Peyer's patch (tissue), 4 donors: ENCODE measurements around the gene BCL7A.

Experiments
- CTCF ChIP-seq, 6 experiments: fragments of 450-650 bp in 4 of 6; fragments of 200-600 bp in 2 of 6; sonication (generic) in 1 of 6; IDR thresholded peaks; one replicate each; pipeline ENCODE4 v1.5.1; 2017 to 2019; ENCODE audit warnings: antibody characterized with exemption in 6 of 6, mild to moderate bottlenecking in 3 of 6, moderate library complexity in 1 of 6
- POLR2A ChIP-seq, 2 donors: fragments of 450-650 bp; IDR thresholded peaks; one replicate each; pipeline ENCODE4 v1.5.1; 2017; ENCODE audit warnings: antibody characterized with exemption in 2 of 2, mild to moderate bottlenecking in 2 of 2, moderate library complexity in 2 of 2

- no peak for TF ChIP-seq CTCF (IDR thresholded peaks at IDR 0.05)
- no peak for TF ChIP-seq POLR2A (IDR thresholded peaks at IDR 0.05)
Measured at GRCh38 chr12:122036153-122036552, 14.5 kb downstream of the BCL7A start.
